AG09309 (cell line): ENCODE data around the gene RDH12.

Source experiments
- DNase-seq: peaks from one replicate; pipeline ENCODE4 v3.0.0-alpha.2; 2010; ENCODE audit warnings: low read depth
- H3K4me3 ChIP-seq: 2 replicates; pipeline ENCODE4 v1.5.1; 2011; ENCODE audit warnings: mild to moderate bottlenecking, low read depth, low read length, moderate library complexity; ENCODE audit not compliant: control insufficient read depth
- CTCF ChIP-seq: IDR thresholded peaks from 2 replicates; pipeline ENCODE4 v1.5.1; 2011; ENCODE audit warnings: mild to moderate bottlenecking, low read depth, low read length, inconsistent platforms; ENCODE audit not compliant: insufficient read depth, control insufficient read depth; ENCODE audit errors: missing control alignments

Gene RDH12

GRCh38 chr14:67757175-67757574, 55.5 kb downstream of the RDH12 start:
- TF ChIP-seq CTCF, result no peak
- H3K4me3 ChIP-seq, result no peak overlapping the region
- no peak for DNase-seq

GRCh38 chr14:67759916-67760315, 58.2 kb downstream of the RDH12 start:
- no peak for DNase-seq
- TF ChIP-seq CTCF, result no peak
- H3K4me3 ChIP-seq, result no peak overlapping the region

GRCh38 chr14:67762051-67762450, 60.4 kb downstream of the RDH12 start:
- TF ChIP-seq CTCF, result no peak
- DNase-seq, result no peak
- H3K4me3 ChIP-seq, result no peak overlapping the region

- H3K4me3 ChIP-seq, result no peak overlapping the region
- DNase-seq, result no peak
- TF ChIP-seq CTCF, result no peak
These were observed 61.6 kb downstream of the RDH12 start for GRCh38 chr14:67763158-67763822.

GRCh38 chr14:67764496-67764895, 62.8 kb downstream of the RDH12 start:
- no peak overlapping the region for H3K4me3 ChIP-seq

GRCh38 chr14:67765192-67765834, 63.6 kb downstream of the RDH12 start:
- no peak for DNase-seq
- no peak for TF ChIP-seq CTCF
- no peak overlapping the region for H3K4me3 ChIP-seq

More at GRCh38 chr14:67764496-67764895, 62.8 kb downstream of the RDH12 start:
- TF ChIP-seq CTCF, result no peak
- DNase-seq, result no peak
